Osteocyte (in vitro differentiated cells): ENCODE results near the gene ITGB8. TPM values are rescaled to one million over a fixed set of nuclear protein-coding genes. Genes with fewer than 3 reads are reported as not detected.

Source experiments
- DNase-seq: peaks from one replicate; pipeline ENCODE4 v3.0.0; 2021; ENCODE audit warnings: mixed read lengths; ENCODE audit not compliant: unreplicated experiment; ENCODE audit errors: extremely low spot score
- H3K27ac Mint-ChIP-seq: one replicate; pipeline ENCODE4 v1.8.0; 2021; ENCODE audit warnings: mild to moderate bottlenecking, mixed read lengths; ENCODE audit not compliant: unreplicated experiment
- H3K27me3 Mint-ChIP-seq: one replicate; pipeline ENCODE4 v1.8.0; 2021; ENCODE audit warnings: mixed read lengths; ENCODE audit not compliant: unreplicated experiment
- H3K36me3 Mint-ChIP-seq: one replicate; pipeline ENCODE4 v1.8.0; 2021; ENCODE audit warnings: mixed read lengths; ENCODE audit not compliant: unreplicated experiment
- H3K4me1 Mint-ChIP-seq: one replicate; pipeline ENCODE4 v1.8.0; 2021; ENCODE audit warnings: mixed read lengths; ENCODE audit not compliant: unreplicated experiment
- H3K4me3 Mint-ChIP-seq: one replicate; pipeline ENCODE4 v1.8.0; 2021; ENCODE audit warnings: mild to moderate bottlenecking, moderate library complexity, mixed read lengths; ENCODE audit not compliant: unreplicated experiment
- H3K9me3 Mint-ChIP-seq: one replicate; pipeline ENCODE4 v1.8.0; 2021; ENCODE audit warnings: mixed read lengths; ENCODE audit not compliant: unreplicated experiment
- total RNA-seq: library from RNA; stranded (reverse); gene quantifications from 2 replicates; pipeline ENCODE4 v1.2.1, GENCODE V29; 2021
- TF ChIP-seq, protein P1 (sequence below): fragments of 200-600 bp; sonication (generic); IDR thresholded peaks from 2 replicates; pipeline ENCODE4 v1.5.0; 2021; ENCODE audit warnings: antibody characterized with exemption, mild to moderate bottlenecking, moderate library complexity

Gene ITGB8
- total RNA-seq, 1 donor from 2014 or later = 2.4 TPM

DNA sequence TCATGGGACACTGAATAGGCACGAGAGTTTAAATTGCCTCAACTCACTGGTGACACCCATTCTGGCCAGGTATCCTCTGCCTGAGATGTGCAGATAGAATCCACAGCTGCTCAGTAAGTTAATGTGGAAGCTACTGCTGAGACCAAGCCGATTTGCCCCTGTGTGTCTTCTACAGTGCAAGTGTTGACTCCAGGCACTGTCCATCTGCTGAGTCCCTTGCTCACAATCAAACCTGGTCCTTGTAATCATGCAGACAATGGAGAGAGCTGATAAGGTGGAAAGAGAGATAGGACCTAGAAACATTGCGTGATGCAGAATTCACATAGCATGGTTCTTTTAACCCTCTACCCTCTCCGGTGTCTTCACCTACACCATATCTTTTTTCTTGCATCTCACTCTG, 101.4 kb downstream of the ITGB8 start:
- Mint-ChIP-seq H3K9me3 (no peaks in the 10 kb centered on the region), H3K36me3 (no peaks in the 10 kb centered on the region), H3K27me3 (peaks cover 20% of the 10 kb centered on the region), H3K4me1 (no peaks in the 10 kb centered on the region), H3K27ac (no peak overlapping the region), H3K4me3 (no peak overlapping the region)
- TF ChIP-seq, protein P1, sequence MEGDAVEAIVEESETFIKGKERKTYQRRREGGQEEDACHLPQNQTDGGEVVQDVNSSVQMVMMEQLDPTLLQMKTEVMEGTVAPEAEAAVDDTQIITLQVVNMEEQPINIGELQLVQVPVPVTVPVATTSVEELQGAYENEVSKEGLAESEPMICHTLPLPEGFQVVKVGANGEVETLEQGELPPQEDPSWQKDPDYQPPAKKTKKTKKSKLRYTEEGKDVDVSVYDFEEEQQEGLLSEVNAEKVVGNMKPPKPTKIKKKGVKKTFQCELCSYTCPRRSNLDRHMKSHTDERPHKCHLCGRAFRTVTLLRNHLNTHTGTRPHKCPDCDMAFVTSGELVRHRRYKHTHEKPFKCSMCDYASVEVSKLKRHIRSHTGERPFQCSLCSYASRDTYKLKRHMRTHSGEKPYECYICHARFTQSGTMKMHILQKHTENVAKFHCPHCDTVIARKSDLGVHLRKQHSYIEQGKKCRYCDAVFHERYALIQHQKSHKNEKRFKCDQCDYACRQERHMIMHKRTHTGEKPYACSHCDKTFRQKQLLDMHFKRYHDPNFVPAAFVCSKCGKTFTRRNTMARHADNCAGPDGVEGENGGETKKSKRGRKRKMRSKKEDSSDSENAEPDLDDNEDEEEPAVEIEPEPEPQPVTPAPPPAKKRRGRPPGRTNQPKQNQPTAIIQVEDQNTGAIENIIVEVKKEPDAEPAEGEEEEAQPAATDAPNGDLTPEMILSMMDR = no peak
- no peak for DNase-seq

DNA sequence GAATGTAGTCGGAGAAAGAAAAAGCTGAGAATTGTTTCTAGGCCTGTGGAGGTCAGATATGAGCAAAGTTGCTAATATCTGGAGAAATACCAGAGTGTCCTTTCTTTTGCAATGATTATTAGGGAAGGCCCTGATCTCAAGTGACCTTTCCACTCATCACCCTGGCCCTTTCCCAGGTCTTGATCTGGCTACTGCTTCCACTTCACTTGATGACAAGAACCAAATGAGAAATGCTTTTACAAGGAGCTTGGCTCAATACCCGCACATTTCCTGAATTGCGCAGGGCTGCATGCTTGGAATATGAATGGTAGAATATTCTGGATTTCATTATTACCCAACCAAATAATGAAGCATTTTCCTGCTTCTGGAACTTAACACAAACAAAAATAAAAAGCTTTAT, 104.6 kb downstream of the ITGB8 start:
- no peaks in the 10 kb centered on the region for H3K4me1 Mint-ChIP-seq
- H3K27ac Mint-ChIP-seq = no peak overlapping the region
- DNase-seq = no peak
- H3K9me3 Mint-ChIP-seq = no peaks in the 10 kb centered on the region
- TF ChIP-seq, protein P1 = no peak
- H3K27me3 Mint-ChIP-seq = peaks cover 8% of the 10 kb centered on the region
- no peak overlapping the region for H3K4me3 Mint-ChIP-seq
- H3K36me3 Mint-ChIP-seq = no peaks in the 10 kb centered on the region

DNA sequence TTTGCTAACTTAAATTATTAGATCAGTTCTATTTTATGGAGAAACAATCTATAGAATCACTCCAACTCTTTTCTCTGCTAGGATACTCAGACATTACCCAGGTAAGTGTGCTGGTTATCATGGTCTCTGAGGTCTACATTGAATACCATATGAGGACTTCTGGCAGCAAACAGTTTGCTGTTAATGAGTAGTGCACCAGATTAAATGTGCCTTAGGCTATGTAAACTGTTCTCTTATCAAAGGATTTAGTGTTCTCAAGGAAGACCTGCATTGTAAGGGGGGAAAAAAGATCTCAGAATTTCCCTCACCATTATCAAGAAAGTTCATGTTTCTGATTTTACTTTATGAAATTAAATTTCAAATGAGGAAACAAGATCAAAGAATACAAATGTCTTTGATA, 107.5 kb downstream of the ITGB8 start:
- no peaks in the 10 kb centered on the region for H3K4me1 Mint-ChIP-seq
- peaks cover 2% of the 10 kb centered on the region for H3K27me3 Mint-ChIP-seq
- no peak overlapping the region for H3K27ac Mint-ChIP-seq
- H3K4me3 Mint-ChIP-seq = no peak overlapping the region
- TF ChIP-seq, protein P1 = no peak
- H3K9me3 Mint-ChIP-seq = no peaks in the 10 kb centered on the region
- no peaks in the 10 kb centered on the region for H3K36me3 Mint-ChIP-seq
- no peak for DNase-seq

- Mint-ChIP-seq H3K4me1 (no peaks in the 10 kb centered on the region), H3K9me3 (no peaks in the 10 kb centered on the region), H3K27me3 (peaks cover 2% of the 10 kb centered on the region), H3K4me3 (no peak overlapping the region), H3K27ac (no peak overlapping the region), H3K36me3 (no peaks in the 10 kb centered on the region)
- no peak for DNase-seq
- TF ChIP-seq, protein P1 = no peak
These were observed 108.1 kb downstream of the ITGB8 start for GRCh38 chr7:20438694-20439376.

GRCh38 chr7:20439416-20440185, 108.9 kb downstream of the ITGB8 start:
- TF ChIP-seq, protein P1 = no peak
- H3K4me3 Mint-ChIP-seq = no peak overlapping the region
- H3K27me3 Mint-ChIP-seq = peaks cover 2% of the 10 kb centered on the region
- no peaks in the 10 kb centered on the region for H3K36me3 Mint-ChIP-seq
- no peak overlapping the region for H3K27ac Mint-ChIP-seq
- no peaks in the 10 kb centered on the region for H3K4me1 Mint-ChIP-seq
- no peak for DNase-seq
- H3K9me3 Mint-ChIP-seq = peaks cover 4% of the 10 kb centered on the region
